ENCODE measurements around the gene TFAP2D.

The TFAP2D gene

DNA sequence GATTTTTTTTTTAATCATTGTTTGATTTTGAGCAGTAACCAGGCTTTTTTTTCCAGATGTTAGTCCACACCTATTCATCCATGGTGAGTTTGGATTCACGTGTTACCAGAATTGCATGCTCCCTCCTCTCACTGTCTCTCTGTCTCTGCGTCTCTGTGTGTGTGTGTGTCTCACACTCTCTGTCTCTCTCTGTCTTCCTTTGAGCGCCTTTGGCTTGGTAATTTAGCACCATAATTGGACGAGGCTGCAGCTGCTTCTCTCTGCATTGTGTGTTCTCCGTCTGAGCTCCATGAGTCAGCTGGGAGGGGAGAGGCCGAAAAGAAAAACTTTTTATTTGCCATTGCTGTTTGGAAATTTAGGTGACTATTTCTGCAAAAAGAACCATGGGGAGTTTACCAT is 108.8 kb downstream of the TFAP2D start:
- no peak overlapping the region for H3K4me3 ChIP-seq (ENCODE audit: low read depth in 1 of 2, low read length in 1 of 2)
- H3K9me3 ChIP-seq: no peaks in the 10 kb centered on the region
- H3K27ac ChIP-seq: no peak overlapping the region
- TF ChIP-seq, protein P1, sequence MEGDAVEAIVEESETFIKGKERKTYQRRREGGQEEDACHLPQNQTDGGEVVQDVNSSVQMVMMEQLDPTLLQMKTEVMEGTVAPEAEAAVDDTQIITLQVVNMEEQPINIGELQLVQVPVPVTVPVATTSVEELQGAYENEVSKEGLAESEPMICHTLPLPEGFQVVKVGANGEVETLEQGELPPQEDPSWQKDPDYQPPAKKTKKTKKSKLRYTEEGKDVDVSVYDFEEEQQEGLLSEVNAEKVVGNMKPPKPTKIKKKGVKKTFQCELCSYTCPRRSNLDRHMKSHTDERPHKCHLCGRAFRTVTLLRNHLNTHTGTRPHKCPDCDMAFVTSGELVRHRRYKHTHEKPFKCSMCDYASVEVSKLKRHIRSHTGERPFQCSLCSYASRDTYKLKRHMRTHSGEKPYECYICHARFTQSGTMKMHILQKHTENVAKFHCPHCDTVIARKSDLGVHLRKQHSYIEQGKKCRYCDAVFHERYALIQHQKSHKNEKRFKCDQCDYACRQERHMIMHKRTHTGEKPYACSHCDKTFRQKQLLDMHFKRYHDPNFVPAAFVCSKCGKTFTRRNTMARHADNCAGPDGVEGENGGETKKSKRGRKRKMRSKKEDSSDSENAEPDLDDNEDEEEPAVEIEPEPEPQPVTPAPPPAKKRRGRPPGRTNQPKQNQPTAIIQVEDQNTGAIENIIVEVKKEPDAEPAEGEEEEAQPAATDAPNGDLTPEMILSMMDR (IDR thresholded peaks at IDR 0.05): no peak
- H3K36me3 ChIP-seq: no peaks in the 10 kb centered on the region
- H3K4me1 ChIP-seq (ENCODE audit: control insufficient read depth in 1 of 2, insufficient read depth in 1 of 2, low read depth in 1 of 2, low read length in 1 of 2): peaks cover 7 to 12% of the 10 kb centered on the region in 2 experiments
- H3K27me3 ChIP-seq: peaks cover 100% of the 10 kb centered on the region

All from neutrophil (primary cell).